GM18505 (cell line): ENCODE data around the gene KLHDC8B.

Source experiments
- ATAC-seq: cut with Tn5 transposase; IDR thresholded peaks from one replicate; pipeline ENCODE4 v1.9.1; 2021; ENCODE audit not compliant: unreplicated experiment
- POLR2A ChIP-seq: IDR thresholded peaks from 4 replicates; pipeline ENCODE4 v1.6.1; 2011; ENCODE audit warnings: borderline replicate concordance; ENCODE audit not compliant: insufficient read depth, insufficient read length; ENCODE audit errors: extremely low read depth

Gene KLHDC8B

GRCh38 chr3:49165771-49166751 lies 5.3 kb upstream of the KLHDC8B start, which contains the start of gene CCDC71:
Gene CCDC71, minus strand, starts transcription at chr3:49166331. Its CDS starts 2,123 bp downstream, at chr3:49164208.
- peak; percentile 84 for TF ChIP-seq POLR2A
- ATAC-seq = peak; percentile 58

- ATAC-seq = no peak
- TF ChIP-seq POLR2A = no peak
Observed at GRCh38 chr3:49166752-49167556, 4.4 kb upstream of the KLHDC8B start.

GRCh38 chr3:49170744-49171118 lies 667 bp upstream of the KLHDC8B start:
- ATAC-seq = no peak
- TF ChIP-seq POLR2A = no peak

- TF ChIP-seq POLR2A = no peak
- no peak for ATAC-seq
Observed at GRCh38 chr3:49171775-49172500, 540 bp downstream of the KLHDC8B start.

- no peak for ATAC-seq
- TF ChIP-seq POLR2A = no peak
Observed at GRCh38 chr3:49172551-49173041, 1.2 kb downstream of the KLHDC8B start.

GRCh38 chr3:49173116-49173791 lies 1.9 kb downstream of the KLHDC8B start:
- ATAC-seq = no peak
- no peak for TF ChIP-seq POLR2A

GRCh38 chr3:49173792-49174170 lies 2.4 kb downstream of the KLHDC8B start:
- no peak for TF ChIP-seq POLR2A
- ATAC-seq = no peak

- ATAC-seq = no peak
- TF ChIP-seq POLR2A = no peak
Observed at GRCh38 chr3:49174397-49174985, 3.1 kb downstream of the KLHDC8B start.

GRCh38 chr3:49175530-49175929 lies 4.1 kb downstream of the KLHDC8B start:
- ATAC-seq = no peak
- TF ChIP-seq POLR2A = no peak

- ATAC-seq = no peak
Observed at GRCh38 chr3:49177073-49177472, 5.7 kb downstream of the KLHDC8B start.

GRCh38 chr3:49180116-49180515 lies 8.7 kb downstream of the KLHDC8B start:
- no peak for TF ChIP-seq POLR2A
- no peak for ATAC-seq

More at GRCh38 chr3:49177073-49177472, 5.7 kb downstream of the KLHDC8B start:
- no peak for TF ChIP-seq POLR2A

GRCh38 chr3:49181351-49181750 lies 10.0 kb downstream of the KLHDC8B start:
- ATAC-seq = no peak
- TF ChIP-seq POLR2A = no peak
